Coronary artery (tissue), 2 donors: ENCODE measurements around the gene LRRC49.
A peak's percentile ranks its signal among the peaks of the same experiment; 100 is the strongest.
"Not testable (repeated sequence)": the region's sequence is repeated elsewhere in the genome, so short reads cannot be mapped to it uniquely, and the experiment has no call there.

Source experiments
- DNase-seq: peaks from one replicate; pipeline ENCODE4 v3.0.0-alpha.2; 2017; ENCODE audit warnings: low spot score
- H3K27ac ChIP-seq, 2 donors: fragments of 200-600 bp; sonication (generic); one replicate each; pipeline ENCODE4 v1.5.1; 2016 to 2019
- H3K4me3 ChIP-seq: fragments of 200-600 bp; sonication (generic); 2 replicates; pipeline ENCODE4 v1.5.1; 2016; ENCODE audit warnings: mild to moderate bottlenecking, moderate library complexity
- CTCF ChIP-seq: fragments of 200-600 bp; sonication (generic); IDR thresholded peaks from one replicate; pipeline ENCODE4 v1.5.1; 2019; ENCODE audit warnings: antibody characterized with exemption

Gene LRRC49

GRCh38 chr15:71011503-71012155 lies 119.0 kb downstream of the LRRC49 start:
- Histone ChIP-seq H3K4me3 (no peak overlapping the region), H3K27ac (no peak overlapping the region)
- no peak for DNase-seq
- TF ChIP-seq CTCF: peak; percentile 74

- TF ChIP-seq CTCF: no peak
- Histone ChIP-seq H3K27ac (no peak overlapping the region), H3K4me3 (no peak overlapping the region)
- DNase-seq: no peak
Measured at GRCh38 chr15:71013446-71013845, 120.8 kb downstream of the LRRC49 start.

GRCh38 chr15:71015342-71015741 lies 122.7 kb downstream of the LRRC49 start:
- no peak for DNase-seq
- no peak overlapping the region for H3K27ac ChIP-seq
- no peak overlapping the region for H3K4me3 ChIP-seq
- TF ChIP-seq CTCF: no peak

- DNase-seq, H3K4me3 ChIP-seq, H3K27ac ChIP-seq: not testable (repeated sequence)
Measured at GRCh38 chr15:71031232-71031631, 138.6 kb downstream of the LRRC49 start.

GRCh38 chr15:71035478-71035877 lies 142.9 kb downstream of the LRRC49 start:
- DNase-seq, H3K4me3 ChIP-seq, H3K27ac ChIP-seq: not testable (repeated sequence)

GRCh38 chr15:71042356-71042922 lies 149.8 kb downstream of the LRRC49 start:
- DNase-seq: no peak
- Histone ChIP-seq H3K4me3 (no peak overlapping the region), H3K27ac (no peak overlapping the region)
- TF ChIP-seq CTCF: no peak

- DNase-seq: no peak
- no peak overlapping the region for H3K4me3 ChIP-seq
- TF ChIP-seq CTCF: no peak
- no peak overlapping the region for H3K27ac ChIP-seq
Measured at GRCh38 chr15:71043373-71043772, 150.7 kb downstream of the LRRC49 start.

GRCh38 chr15:71044006-71044405 lies 151.4 kb downstream of the LRRC49 start:
- Histone ChIP-seq H3K4me3 (no peak overlapping the region), H3K27ac (no peak overlapping the region)
- no peak for DNase-seq
- TF ChIP-seq CTCF: no peak

GRCh38 chr15:71046146-71046545 lies 153.5 kb downstream of the LRRC49 start:
- H3K4me3 ChIP-seq, H3K27ac ChIP-seq, DNase-seq: not testable (repeated sequence)
